ENCODE measurements around the gene PPARG.

Gene PPARG

DNA sequence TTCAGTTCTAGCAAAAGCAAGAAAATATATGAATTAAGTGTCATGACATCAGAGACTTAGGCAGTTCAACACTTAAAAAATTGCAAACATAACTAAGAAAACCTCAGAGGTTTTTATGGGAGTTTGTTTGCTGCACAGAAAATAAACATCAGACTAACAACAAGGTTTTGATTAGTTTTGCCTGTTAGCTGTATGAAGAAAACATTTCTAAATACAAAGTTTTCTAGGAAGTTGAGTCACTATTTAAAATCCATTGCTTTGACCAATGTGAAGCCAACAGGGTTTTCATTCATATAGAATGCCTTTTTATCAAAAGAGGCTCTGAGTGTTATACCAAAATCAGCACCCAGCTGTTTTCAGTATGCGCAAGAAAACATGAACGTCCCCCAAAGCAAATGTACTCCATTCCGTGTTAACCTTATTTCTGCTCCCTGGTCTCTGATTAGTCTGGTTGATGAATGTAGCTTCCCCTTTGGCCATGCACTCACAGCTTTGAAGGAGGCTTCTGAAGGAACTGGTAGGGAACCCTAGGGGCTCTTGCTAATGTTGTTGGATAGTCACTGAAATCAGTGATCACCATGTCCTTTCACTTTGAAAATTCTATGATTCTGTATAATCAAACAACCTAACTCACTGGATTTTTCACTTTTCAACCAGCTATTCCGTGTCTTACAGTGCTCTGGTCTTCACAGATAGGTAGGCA is 105.8 kb downstream of the PPARG start:
- DNase-seq (ENCODE audit: low read depth) = peak; percentile 63
- TF ChIP-seq, protein P1, sequence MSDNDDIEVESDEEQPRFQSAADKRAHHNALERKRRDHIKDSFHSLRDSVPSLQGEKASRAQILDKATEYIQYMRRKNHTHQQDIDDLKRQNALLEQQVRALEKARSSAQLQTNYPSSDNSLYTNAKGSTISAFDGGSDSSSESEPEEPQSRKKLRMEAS (IDR thresholded peaks at IDR 0.05; ENCODE audit: low read depth, low read length) = no peak
- no peak for TF ChIP-seq CTCF (IDR thresholded peaks at IDR 0.05; ENCODE audit: low read depth, low read length)
- TF ChIP-seq POLR2A (IDR thresholded peaks at IDR 0.05; ENCODE audit: extremely low read depth, insufficient read length) = no peak
- no peak for TF ChIP-seq MYC (IDR thresholded peaks at IDR 0.05; ENCODE audit: low read depth, low read length)
- H3K4me3 ChIP-seq (ENCODE audit: low read depth, low read length) = no peak overlapping the region

- peak; percentile 33 for DNase-seq (ENCODE audit: low read depth)
- no peak for TF ChIP-seq MYC (IDR thresholded peaks at IDR 0.05; ENCODE audit: low read depth, low read length)
- no peak for TF ChIP-seq CTCF (IDR thresholded peaks at IDR 0.05; ENCODE audit: low read depth, low read length)
- TF ChIP-seq POLR2A (IDR thresholded peaks at IDR 0.05; ENCODE audit: extremely low read depth, insufficient read length) = no peak
- TF ChIP-seq, protein P1 (IDR thresholded peaks at IDR 0.05; ENCODE audit: low read depth, low read length) = no peak
- no peak overlapping the region for H3K4me3 ChIP-seq (ENCODE audit: low read depth, low read length)
These were observed 106.6 kb downstream of the PPARG start for GRCh38 chr3:12395349-12396012.

- no peak overlapping the region for H3K4me3 ChIP-seq (ENCODE audit: low read depth, low read length)
- peak; percentile 50 for DNase-seq (ENCODE audit: low read depth)
- TF ChIP-seq, protein P1 (IDR thresholded peaks at IDR 0.05; ENCODE audit: low read depth, low read length) = no peak
- TF ChIP-seq MYC (IDR thresholded peaks at IDR 0.05; ENCODE audit: low read depth, low read length) = no peak
- no peak for TF ChIP-seq CTCF (IDR thresholded peaks at IDR 0.05; ENCODE audit: low read depth, low read length)
- no peak for TF ChIP-seq POLR2A (IDR thresholded peaks at IDR 0.05; ENCODE audit: extremely low read depth, insufficient read length)
These were observed 107.6 kb downstream of the PPARG start for GRCh38 chr3:12396471-12396870.

DNA sequence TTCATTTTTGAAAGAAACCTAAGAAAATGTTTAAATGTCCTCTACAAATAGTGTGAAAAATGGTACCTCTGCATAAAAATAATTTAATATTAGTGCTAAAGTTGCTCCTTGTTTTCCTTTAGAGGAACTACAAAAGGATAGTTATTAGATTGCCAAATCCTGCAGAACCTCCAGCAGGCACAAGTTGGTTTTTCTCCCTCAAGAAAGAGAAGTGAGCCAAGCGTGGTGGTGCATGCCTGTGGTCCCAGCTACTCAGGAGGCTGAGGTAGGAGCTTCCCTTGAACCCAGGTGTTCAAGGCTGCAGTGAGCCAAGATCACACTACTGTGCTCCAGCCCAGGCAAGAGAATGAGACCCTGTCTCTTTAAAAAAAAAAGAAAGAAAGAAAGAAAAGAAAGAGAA is 110.4 kb downstream of the PPARG start:
- peak; percentile 37 for DNase-seq (ENCODE audit: low read depth)
- H3K4me3 ChIP-seq (ENCODE audit: low read depth, low read length) = no peak overlapping the region
- TF ChIP-seq POLR2A (IDR thresholded peaks at IDR 0.05; ENCODE audit: extremely low read depth, insufficient read length) = no peak
- TF ChIP-seq, protein P1 (IDR thresholded peaks at IDR 0.05; ENCODE audit: low read depth, low read length) = no peak
- no peak for TF ChIP-seq MYC (IDR thresholded peaks at IDR 0.05; ENCODE audit: low read depth, low read length)
- no peak for TF ChIP-seq CTCF (IDR thresholded peaks at IDR 0.05; ENCODE audit: low read depth, low read length)

GRCh38 chr3:12400616-12401194 is 111.8 kb downstream of the PPARG start:
- TF ChIP-seq CTCF (IDR thresholded peaks at IDR 0.05; ENCODE audit: low read depth, low read length) = no peak
- no peak for TF ChIP-seq MYC (IDR thresholded peaks at IDR 0.05; ENCODE audit: low read depth, low read length)
- no peak for TF ChIP-seq POLR2A (IDR thresholded peaks at IDR 0.05; ENCODE audit: extremely low read depth, insufficient read length)
- TF ChIP-seq, protein P1 (IDR thresholded peaks at IDR 0.05; ENCODE audit: low read depth, low read length) = no peak
- peak; percentile 3 for DNase-seq (ENCODE audit: low read depth)

More at GRCh38 chr3:12400616-12401194, 111.8 kb downstream of the PPARG start:
- H3K4me3 ChIP-seq (ENCODE audit: low read depth, low read length) = no peak overlapping the region
